C4-2B (cell line): Measurements from ENCODE around the gene FA2H.

Source experiments
- ZFX ChIP-seq: fragments of 450-650 bp; IDR thresholded peaks from 2 replicates; pipeline ENCODE4 v1.6.1; 2017
- TF ChIP-seq, protein P1 (sequence below): fragments of 450-650 bp; conservative IDR thresholded peaks from 2 replicates; pipeline ENCODE4 v1.5.1; 2017; ENCODE audit warnings: mild to moderate bottlenecking

DNA sequence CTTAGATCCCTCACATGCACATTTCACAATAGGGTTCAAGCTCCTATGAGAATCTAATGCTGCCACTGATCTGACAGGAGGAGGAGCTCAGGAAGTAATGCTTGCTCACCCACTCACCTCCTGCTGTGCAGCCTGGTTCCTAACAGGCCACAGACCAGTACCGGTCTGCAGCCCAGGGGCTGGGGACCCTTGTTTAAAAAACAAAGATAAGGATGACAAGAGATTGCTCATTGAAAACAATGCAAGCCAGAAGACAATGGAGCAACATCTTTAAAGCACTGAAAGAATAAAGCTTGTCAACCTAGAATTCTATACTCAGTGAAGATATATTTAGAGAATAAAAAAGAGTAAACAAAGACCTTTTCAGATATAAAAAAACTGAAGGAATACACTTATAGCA, 22.8 kb upstream of the FA2H start:
- TF ChIP-seq, protein P1, sequence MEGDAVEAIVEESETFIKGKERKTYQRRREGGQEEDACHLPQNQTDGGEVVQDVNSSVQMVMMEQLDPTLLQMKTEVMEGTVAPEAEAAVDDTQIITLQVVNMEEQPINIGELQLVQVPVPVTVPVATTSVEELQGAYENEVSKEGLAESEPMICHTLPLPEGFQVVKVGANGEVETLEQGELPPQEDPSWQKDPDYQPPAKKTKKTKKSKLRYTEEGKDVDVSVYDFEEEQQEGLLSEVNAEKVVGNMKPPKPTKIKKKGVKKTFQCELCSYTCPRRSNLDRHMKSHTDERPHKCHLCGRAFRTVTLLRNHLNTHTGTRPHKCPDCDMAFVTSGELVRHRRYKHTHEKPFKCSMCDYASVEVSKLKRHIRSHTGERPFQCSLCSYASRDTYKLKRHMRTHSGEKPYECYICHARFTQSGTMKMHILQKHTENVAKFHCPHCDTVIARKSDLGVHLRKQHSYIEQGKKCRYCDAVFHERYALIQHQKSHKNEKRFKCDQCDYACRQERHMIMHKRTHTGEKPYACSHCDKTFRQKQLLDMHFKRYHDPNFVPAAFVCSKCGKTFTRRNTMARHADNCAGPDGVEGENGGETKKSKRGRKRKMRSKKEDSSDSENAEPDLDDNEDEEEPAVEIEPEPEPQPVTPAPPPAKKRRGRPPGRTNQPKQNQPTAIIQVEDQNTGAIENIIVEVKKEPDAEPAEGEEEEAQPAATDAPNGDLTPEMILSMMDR = no peak
- no peak for TF ChIP-seq ZFX
